HepG2 (cell line): ENCODE data around the gene C11orf54. TPM values are rescaled to one million over a fixed set of nuclear protein-coding genes. Genes with fewer than 3 reads are reported as not detected.
A peak's percentile ranks its signal among the peaks of the same experiment; 100 is the strongest.

Source experiments
- GATA4 ChIP-seq: sonication (generic); IDR thresholded peaks from 2 replicates; pipeline ENCODE4 v1.6.1; 2016; ENCODE audit warnings: antibody characterized with exemption, low read depth, borderline replicate concordance
- HBP1 ChIP-seq: IDR thresholded peaks from 2 replicates; pipeline ENCODE4 v1.6.1; 2016; ENCODE audit warnings: low read depth, control low read depth
- HNF4A ChIP-seq: sonication (generic); formaldehyde crosslinking; IDR thresholded peaks from 2 replicates; pipeline ENCODE4 v1.4.0; 2020; ENCODE audit warnings: missing genetic modification reagents
- JDP2 ChIP-seq: sonication (generic); formaldehyde crosslinking; IDR thresholded peaks from 2 replicates; pipeline ENCODE4 v1.8.1; 2022; ENCODE audit warnings: missing genetic modification reagents, borderline replicate concordance
- MXD1 ChIP-seq: sonication (generic); formaldehyde crosslinking; IDR thresholded peaks from 2 replicates; pipeline ENCODE4 v1.4.0; 2020; ENCODE audit warnings: mild to moderate bottlenecking, missing genetic modification reagents
- NBN ChIP-seq: fragments of 450-650 bp; conservative IDR thresholded peaks from 2 replicates; pipeline ENCODE4 v1.6.1; 2017
- POLR2G ChIP-seq: fragments of 200-400 bp; formaldehyde crosslinking; IDR thresholded peaks from 2 replicates; pipeline ENCODE4 v1.6.1; 2018; ENCODE audit warnings: mild to moderate bottlenecking, low read depth, low read length, moderate library complexity
- RBM22 ChIP-seq: fragments of 200-400 bp; formaldehyde crosslinking; optimal IDR thresholded peaks from 2 replicates; pipeline ENCODE3; 2017; ENCODE audit warnings: mild to moderate bottlenecking, low read length, moderate library complexity
- RNF2 ChIP-seq: fragments of 450-650 bp; conservative IDR thresholded peaks from 2 replicates; pipeline ENCODE4 v1.6.1; 2016; ENCODE audit warnings: low read depth
- SIN3B ChIP-seq: fragments of 150-350 bp; IDR thresholded peaks from 2 replicates; pipeline ENCODE4 v1.6.1; 2014; ENCODE audit warnings: low read length
- SKI ChIP-seq: fragments of 450-650 bp; IDR thresholded peaks from one replicate; pipeline ENCODE4 v1.6.1; 2018; ENCODE audit warnings: mild to moderate bottlenecking; ENCODE audit not compliant: partially characterized antibody
- TAF15 ChIP-seq: fragments of 200-400 bp; formaldehyde crosslinking; IDR thresholded peaks from one replicate; pipeline ENCODE4 v1.6.1; 2018; ENCODE audit warnings: mild to moderate bottlenecking, low read depth, low read length; ENCODE audit not compliant: poor library complexity, severe bottlenecking
- TBL1XR1 ChIP-seq: fragments of 150-350 bp; IDR thresholded peaks from 2 replicates; pipeline ENCODE4 v1.6.1; 2014; ENCODE audit warnings: borderline replicate concordance, low read length; ENCODE audit not compliant: partially characterized antibody
- ZBTB1 ChIP-seq: sonication (generic); formaldehyde crosslinking; IDR thresholded peaks from 2 replicates; pipeline ENCODE4 v1.4.0; 2020; ENCODE audit warnings: missing genetic modification reagents, borderline replicate concordance
- ZNF235 ChIP-seq: sonication (generic); formaldehyde crosslinking; IDR thresholded peaks from 2 replicates; pipeline ENCODE4 v1.8.1; 2023; ENCODE audit warnings: mild to moderate bottlenecking, missing genetic modification reagents, borderline replicate concordance
- ZNF44 ChIP-seq: sonication (generic); formaldehyde crosslinking; IDR thresholded peaks from 2 replicates; pipeline ENCODE4 v1.5.1; 2020; ENCODE audit warnings: mild to moderate bottlenecking, missing genetic modification reagents
- ZNF460 ChIP-seq: sonication (generic); formaldehyde crosslinking; IDR thresholded peaks from 2 replicates; pipeline ENCODE4 v1.5.1; 2020; ENCODE audit warnings: missing genetic modification reagents, mild to moderate bottlenecking, borderline replicate concordance
- ZNF484 ChIP-seq: sonication (generic); formaldehyde crosslinking; IDR thresholded peaks from 2 replicates; pipeline ENCODE4 v1.5.1; 2020; ENCODE audit warnings: mild to moderate bottlenecking, low read depth, missing genetic modification reagents, borderline replicate concordance
- ZNF615 ChIP-seq: sonication (generic); formaldehyde crosslinking; IDR thresholded peaks from 2 replicates; pipeline ENCODE4 v1.5.0; 2020; ENCODE audit warnings: mild to moderate bottlenecking, missing genetic modification reagents, borderline replicate concordance
- ZNF713 ChIP-seq: sonication (generic); formaldehyde crosslinking; IDR thresholded peaks from 2 replicates; pipeline ENCODE4 v1.4.0; 2020; ENCODE audit warnings: mild to moderate bottlenecking, missing genetic modification reagents
- ZNF749 ChIP-seq: sonication (generic); formaldehyde crosslinking; IDR thresholded peaks from 2 replicates; pipeline ENCODE4 v1.8.0; 2022; ENCODE audit warnings: mild to moderate bottlenecking, missing genetic modification reagents, moderate library complexity, borderline replicate concordance
- polyA plus RNA-seq, 8 experiments: library from polyadenylated mRNA; depleted of rRNA in 3 of 8; stranded (reverse) in 7 of 8; unstranded in 1 of 8; fragments of >200 nt; fragmentation: Illumina TruSeq in 4 of 8; extraction: Trizol in 4 of 8; gene quantifications; 2 replicates each; pipeline versions ENCODE4 v1.2.1 to v1.2.3, GENCODE V29; 2011 to 2016; ENCODE audit warnings: low read depth in 4 of 8, missing spikeins in 1 of 8, mixed read lengths in 1 of 8; ENCODE audit not compliant: insufficient read depth in 1 of 8
- total RNA-seq, 5 experiments: library from RNA; depleted of rRNA; stranded (reverse); fragments of >200 nt; fragmentation: Illumina TruSeq; extraction: Trizol; gene quantifications; 2 replicates each; pipeline ENCODE4 v1.2.3, GENCODE V29; 2016; ENCODE audit warnings: low read depth in 1 of 5
- TF ChIP-seq, protein P1 (sequence below): sonication (generic); formaldehyde crosslinking; IDR thresholded peaks from 2 replicates; pipeline ENCODE4 v1.4.0; 2020; ENCODE audit warnings: missing genetic modification reagents
- TF ChIP-seq, protein P2 (sequence below): sonication (generic); formaldehyde crosslinking; IDR thresholded peaks from 2 replicates; pipeline ENCODE4 v1.5.0; 2020; ENCODE audit warnings: missing genetic modification reagents
- TF ChIP-seq, protein P3 (sequence below): sonication (generic); formaldehyde crosslinking; IDR thresholded peaks from 2 replicates; pipeline ENCODE4 v1.5.0; 2020; ENCODE audit warnings: mild to moderate bottlenecking, missing genetic modification reagents
- TF ChIP-seq, protein P4 (sequence below): sonication (generic); formaldehyde crosslinking; IDR thresholded peaks from 2 replicates; pipeline ENCODE4 v1.5.0; 2020; ENCODE audit warnings: missing genetic modification reagents

C11orf54 gene
- total and polyA plus RNA-seq, 2 of the 13 experiments (the other 11 are each of a cell fraction or from before 2014, with no cell fraction given), result 42.7 to 50.1 TPM

- no peak for TF ChIP-seq ZNF615 (CRISPR knock-in tag)
- TF ChIP-seq ZNF460 (CRISPR knock-in tag), result no peak
- TF ChIP-seq, protein P1, sequence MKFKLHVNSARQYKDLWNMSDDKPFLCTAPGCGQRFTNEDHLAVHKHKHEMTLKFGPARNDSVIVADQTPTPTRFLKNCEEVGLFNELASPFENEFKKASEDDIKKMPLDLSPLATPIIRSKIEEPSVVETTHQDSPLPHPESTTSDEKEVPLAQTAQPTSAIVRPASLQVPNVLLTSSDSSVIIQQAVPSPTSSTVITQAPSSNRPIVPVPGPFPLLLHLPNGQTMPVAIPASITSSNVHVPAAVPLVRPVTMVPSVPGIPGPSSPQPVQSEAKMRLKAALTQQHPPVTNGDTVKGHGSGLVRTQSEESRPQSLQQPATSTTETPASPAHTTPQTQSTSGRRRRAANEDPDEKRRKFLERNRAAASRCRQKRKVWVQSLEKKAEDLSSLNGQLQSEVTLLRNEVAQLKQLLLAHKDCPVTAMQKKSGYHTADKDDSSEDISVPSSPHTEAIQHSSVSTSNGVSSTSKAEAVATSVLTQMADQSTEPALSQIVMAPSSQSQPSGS (CRISPR knock-in tag), result no peak
- peak; percentile 74 for TF ChIP-seq RBM22
- no peak for TF ChIP-seq ZNF484 (CRISPR knock-in tag)
- TF ChIP-seq, protein P2, sequence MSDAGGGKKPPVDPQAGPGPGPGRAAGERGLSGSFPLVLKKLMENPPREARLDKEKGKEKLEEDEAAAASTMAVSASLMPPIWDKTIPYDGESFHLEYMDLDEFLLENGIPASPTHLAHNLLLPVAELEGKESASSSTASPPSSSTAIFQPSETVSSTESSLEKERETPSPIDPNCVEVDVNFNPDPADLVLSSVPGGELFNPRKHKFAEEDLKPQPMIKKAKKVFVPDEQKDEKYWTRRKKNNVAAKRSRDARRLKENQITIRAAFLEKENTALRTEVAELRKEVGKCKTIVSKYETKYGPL (CRISPR knock-in tag), result no peak
- no peak for TF ChIP-seq TBL1XR1
- no peak for TF ChIP-seq GATA4
- TF ChIP-seq HNF4A (CRISPR knock-in tag), result peak; percentile 39; the same call in 1 of the 2 replicates
- TF ChIP-seq ZNF749 (CRISPR knock-in tag), result no peak
- TF ChIP-seq ZNF235, result no peak
- TF ChIP-seq POLR2G, result peak; percentile 55; the same call in 1 of the 2 replicates
- TF ChIP-seq SKI, result no peak
- no peak for TF ChIP-seq NBN
- TF ChIP-seq, protein P3, sequence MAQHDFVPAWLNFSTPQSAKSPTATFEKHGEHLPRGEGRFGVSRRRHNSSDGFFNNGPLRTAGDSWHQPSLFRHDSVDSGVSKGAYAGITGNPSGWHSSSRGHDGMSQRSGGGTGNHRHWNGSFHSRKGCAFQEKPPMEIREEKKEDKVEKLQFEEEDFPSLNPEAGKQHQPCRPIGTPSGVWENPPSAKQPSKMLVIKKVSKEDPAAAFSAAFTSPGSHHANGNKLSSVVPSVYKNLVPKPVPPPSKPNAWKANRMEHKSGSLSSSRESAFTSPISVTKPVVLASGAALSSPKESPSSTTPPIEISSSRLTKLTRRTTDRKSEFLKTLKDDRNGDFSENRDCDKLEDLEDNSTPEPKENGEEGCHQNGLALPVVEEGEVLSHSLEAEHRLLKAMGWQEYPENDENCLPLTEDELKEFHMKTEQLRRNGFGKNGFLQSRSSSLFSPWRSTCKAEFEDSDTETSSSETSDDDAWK (CRISPR knock-in tag), result no peak
- no peak for TF ChIP-seq ZNF44 (CRISPR knock-in tag)
- TF ChIP-seq, protein P4, sequence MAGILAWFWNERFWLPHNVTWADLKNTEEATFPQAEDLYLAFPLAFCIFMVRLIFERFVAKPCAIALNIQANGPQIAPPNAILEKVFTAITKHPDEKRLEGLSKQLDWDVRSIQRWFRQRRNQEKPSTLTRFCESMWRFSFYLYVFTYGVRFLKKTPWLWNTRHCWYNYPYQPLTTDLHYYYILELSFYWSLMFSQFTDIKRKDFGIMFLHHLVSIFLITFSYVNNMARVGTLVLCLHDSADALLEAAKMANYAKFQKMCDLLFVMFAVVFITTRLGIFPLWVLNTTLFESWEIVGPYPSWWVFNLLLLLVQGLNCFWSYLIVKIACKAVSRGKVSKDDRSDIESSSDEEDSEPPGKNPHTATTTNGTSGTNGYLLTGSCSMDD (CRISPR knock-in tag), result no peak
- TF ChIP-seq ZBTB1, result no peak
- no peak for TF ChIP-seq ZNF713
- TF ChIP-seq MXD1, result no peak
- TF ChIP-seq RNF2, result no peak
- no peak for TF ChIP-seq HBP1 (CRISPR knock-in tag)
- no peak for TF ChIP-seq SIN3B
- TF ChIP-seq JDP2 (CRISPR knock-in tag), result no peak
- TF ChIP-seq TAF15, result no peak
Observed at GRCh38 chr11:93732237-93732892, 9.1 kb upstream of the C11orf54 start (continued).
